HepG2 (cell line): ENCODE results near the gene ERCC5. TPM values are rescaled to one million over a fixed set of nuclear protein-coding genes. Genes with fewer than 3 reads are reported as not detected.

Experiments
- ATAC-seq: fragments of 200-7000 bp; cut with Tn5 transposase; 3 replicates; pipeline ENCODE4 v1.9.1; 2020; ENCODE audit warnings: mild to moderate bottlenecking, moderate library complexity
- BruUV-seq: library from RNA; stranded (reverse); fragments of 400-500 nt; replicated peaks from 2 replicates; lab custom pipeline; 2021; lab: Mats Ljungman, UMichigan
- CTCF ChIA-PET: fragments of 300-600 bp; formaldehyde crosslinking; extraction: SDS; loops from one replicate; lab custom pipeline; 2021; ENCODE audit warnings: low total read pairs, inconsistent platforms, low intra/inter-chr PET ratio; lab: Yijun Ruan, JAX
- POLR2A ChIA-PET: fragments of 350-600 bp; sonication (Branson Sonifier 250); formaldehyde crosslinking; loops from one replicate; lab custom pipeline; 2020; ENCODE audit warnings: antibody characterized with exemption, inconsistent platforms; lab: Yijun Ruan, JAX
- DNase-seq: peaks from one replicate; pipeline ENCODE4 v3.0.0-alpha.2; 2015; ENCODE audit warnings: low spot score
- FAIRE-seq: peaks from 3 replicates; lab custom pipeline; 2011; peaks lifted over from hg19 to GRCh38; lab: Jason Lieb, UNC
- H2AFZ ChIP-seq: one replicate; pipeline ENCODE4 v1.6.1; 2011; ENCODE audit warnings: low read length, inconsistent platforms
- H3K27ac ChIP-seq: fragments of 300-600 bp; 3 replicates; pipeline ENCODE4 v1.8.0; 2011; ENCODE audit warnings: mixed run types, mild to moderate bottlenecking, mixed read lengths, low read length, inconsistent platforms; ENCODE audit not compliant: insufficient read depth; ENCODE audit errors: extremely low read length
- H3K27me3 ChIP-seq, 2 experiments: fragments of 200-600 bp in 1 of 2; 2 replicates in 1 of 2; 3 replicates in 1 of 2; pipeline versions ENCODE4 v1.6.0 to v1.8.0; 2011; ENCODE audit warnings: low read length in 2 of 2, mild to moderate bottlenecking in 2 of 2, moderate library complexity in 2 of 2, inconsistent platforms in 1 of 2; ENCODE audit not compliant: insufficient read depth in 2 of 2, control insufficient read depth in 1 of 2
- H3K36me3 ChIP-seq, 2 experiments: fragments of 200-600 bp in 1 of 2; replicated peaks in 1 of 2; 2 replicates in 1 of 2; 3 replicates in 1 of 2; pipeline versions ENCODE4 v1.5.1 to v1.8.0; 2011; ENCODE audit warnings: low read length in 2 of 2, inconsistent platforms in 1 of 2; ENCODE audit not compliant: insufficient read depth in 2 of 2, control insufficient read depth in 1 of 2
- H3K4me1 ChIP-seq: 2 replicates; pipeline ENCODE4 v1.5.1; 2012; ENCODE audit warnings: low read length, inconsistent platforms; ENCODE audit not compliant: insufficient read depth
- H3K4me2 ChIP-seq: 2 replicates; pipeline ENCODE4 v1.6.0; 2011; ENCODE audit warnings: low read depth, low read length, inconsistent platforms
- H3K4me3 ChIP-seq, 3 experiments: fragments of 200-600 bp in 1 of 3; sonication (generic), shearing (Covaris generic) in 1 of 3; replicated peaks in 1 of 3; 2 replicates each; pipeline ENCODE4 v1.5.1; 2011 to 2016; ENCODE audit warnings: low read length in 3 of 3, inconsistent platforms in 2 of 3, low read depth in 2 of 3, mild to moderate bottlenecking in 2 of 3, control low read depth in 1 of 3, mixed read lengths in 1 of 3; ENCODE audit not compliant: insufficient read depth in 1 of 3
- H3K79me2 ChIP-seq: one replicate; pipeline ENCODE4 v1.6.1; 2011; ENCODE audit warnings: low read length, inconsistent platforms; ENCODE audit not compliant: insufficient read depth
- H3K9ac ChIP-seq: 2 replicates; pipeline ENCODE4 v1.6.0; 2011; ENCODE audit warnings: mild to moderate bottlenecking, low read depth, low read length, inconsistent platforms; ENCODE audit not compliant: insufficient read depth
- H3K9me3 ChIP-seq: 2 replicates; pipeline ENCODE4 v1.5.1; 2012; ENCODE audit warnings: mild to moderate bottlenecking, low read length
- H4K20me1 ChIP-seq: 2 replicates; pipeline ENCODE4 v1.6.0; 2011; ENCODE audit warnings: inconsistent platforms, mild to moderate bottlenecking, low read length, moderate library complexity; ENCODE audit not compliant: insufficient read depth
- ARNTL ChIP-seq: sonication (generic); formaldehyde crosslinking; IDR thresholded peaks from 2 replicates; pipeline ENCODE4 v1.4.0; 2020; ENCODE audit warnings: mild to moderate bottlenecking, missing genetic modification reagents
- BCL6 ChIP-seq: IDR thresholded peaks from 2 replicates; pipeline ENCODE4 v1.6.1; 2016; ENCODE audit warnings: missing genetic modification reagents, missing compliant biosample characterization
- CREM ChIP-seq, 2 experiments: sonication (generic) in 1 of 2; formaldehyde crosslinking in 1 of 2; IDR thresholded peaks; 2 replicates each; pipeline versions ENCODE4 v1.4.0 to v1.6.1; 2016 to 2020; ENCODE audit warnings: antibody characterized with exemption in 1 of 2, mild to moderate bottlenecking in 1 of 2, missing genetic modification reagents in 1 of 2
- CTCF ChIP-seq: sonication (generic); formaldehyde crosslinking; IDR thresholded peaks from 2 replicates; pipeline ENCODE4 v1.5.0; 2020; ENCODE audit warnings: mild to moderate bottlenecking, missing genetic modification reagents, moderate library complexity
- MAFF ChIP-seq: IDR thresholded peaks from 2 replicates; pipeline ENCODE4 v1.6.1; 2011; ENCODE audit warnings: low read depth, low read length, improper control_type of control experiment
- MIXL1 ChIP-seq: IDR thresholded peaks from 2 replicates; pipeline ENCODE4 v1.6.1; 2016
- ONECUT2 ChIP-seq: sonication (generic); formaldehyde crosslinking; IDR thresholded peaks from 2 replicates; pipeline ENCODE4 v1.4.0; 2020; ENCODE audit warnings: missing genetic modification reagents
- POLR2A ChIP-seq, 2 experiments: IDR thresholded peaks; 2 replicates each; pipeline ENCODE4 v1.6.1; 2011; ENCODE audit warnings: low read depth in 2 of 2, low read length in 2 of 2, mild to moderate bottlenecking in 1 of 2, moderate library complexity in 1 of 2; ENCODE audit not compliant: insufficient read depth in 1 of 2
- RAD21 ChIP-seq: fragments of 450-650 bp; formaldehyde crosslinking; IDR thresholded peaks from 2 replicates; pipeline ENCODE4 v1.5.0; 2020; ENCODE audit warnings: mild to moderate bottlenecking
- SMC3 ChIP-seq: IDR thresholded peaks from 2 replicates; pipeline ENCODE4 v1.6.1; 2011; ENCODE audit warnings: low read length, improper control_type of control experiment
- STAG1 ChIP-seq: sonication (generic); formaldehyde crosslinking; IDR thresholded peaks from 2 replicates; pipeline ENCODE4 v1.4.0; 2020; ENCODE audit warnings: missing genetic modification reagents
- XRCC5 ChIP-seq: fragments of 200-400 bp; formaldehyde crosslinking; optimal IDR thresholded peaks from 2 replicates; pipeline ENCODE3; 2017; ENCODE audit warnings: mild to moderate bottlenecking, low read length
- ZFP62 ChIP-seq: sonication (generic); formaldehyde crosslinking; IDR thresholded peaks from 2 replicates; pipeline ENCODE4 v1.4.0; 2020; ENCODE audit warnings: missing genetic modification reagents
- ZNF329 ChIP-seq: sonication (generic); formaldehyde crosslinking; IDR thresholded peaks from 2 replicates; pipeline ENCODE4 v1.9.0; 2021; ENCODE audit warnings: low read depth, mild to moderate bottlenecking, missing genetic modification reagents
- ZNF619 ChIP-seq: sonication (generic); formaldehyde crosslinking; IDR thresholded peaks from 2 replicates; pipeline ENCODE4 v1.4.0; 2020; ENCODE audit warnings: mild to moderate bottlenecking, missing genetic modification reagents
- ZUFSP ChIP-seq: sonication (generic); formaldehyde crosslinking; IDR thresholded peaks from 2 replicates; pipeline ENCODE4 v1.9.0; 2021; ENCODE audit warnings: missing genetic modification reagents, mild to moderate bottlenecking, borderline replicate concordance
- WGBS: methylation state at CpG from one replicate; pipeline ENCODE4 v1.1.6; 2017; ENCODE audit warnings: low lambda C conversion rate; 5-methylcytosine and 5-hydroxymethylcytosine counted together
- in situ Hi-C: cut with HindIII; loops from 2 replicates; pipeline ENCODE4 v1.10.0; 2017; ENCODE audit warnings: low pct_unique_long_range_greater_than_20kb; ENCODE audit not compliant: extremely low pct_ligation_motif_present
- intact Hi-C: fragments of 100-400 bp; cut with micrococcal nuclease; formaldehyde crosslinking; loops from one replicate; pipeline ENCODE4 v1.10.0; 2022; ENCODE audit not compliant: unreplicated experiment
- polyA plus RNA-seq, 8 experiments: library from polyadenylated mRNA; depleted of rRNA in 3 of 8; stranded (reverse) in 7 of 8; unstranded in 1 of 8; fragments of >200 nt; fragmentation: Illumina TruSeq in 4 of 8; extraction: Trizol in 4 of 8; gene quantifications; 2 replicates each; pipeline versions ENCODE4 v1.2.1 to v1.2.3, GENCODE V29; 2011 to 2016; ENCODE audit warnings: low read depth in 4 of 8, missing spikeins in 1 of 8, mixed read lengths in 1 of 8; ENCODE audit not compliant: insufficient read depth in 1 of 8
- total RNA-seq, 5 experiments: library from RNA; depleted of rRNA; stranded (reverse); fragments of >200 nt; fragmentation: Illumina TruSeq; extraction: Trizol; gene quantifications; 2 replicates each; pipeline ENCODE4 v1.2.3, GENCODE V29; 2016; ENCODE audit warnings: low read depth in 1 of 5

ERCC5 gene
- total and polyA plus RNA-seq, 2 of the 13 experiments (the other 11 are each of a cell fraction or from before 2014, with no cell fraction given) = 12.9 to 35.5 TPM

GRCh38 chr13:102870677-102871415 lies 25.0 kb downstream of the ERCC5 start:
- FAIRE-seq = peak; percentile 56
- DNase-seq = peak; percentile 39
- POLR2A ChIA-PET = no interaction called here

More at GRCh38 chr13:102870677-102871415, 25.0 kb downstream of the ERCC5 start:
- TF ChIP-seq CTCF (CRISPR knock-in tag) (peak; percentile 81), RAD21 (CRISPR knock-in tag) (peak; percentile 66), ARNTL (no peak), ZFP62 (no peak), ZUFSP (CRISPR knock-in tag) (no peak), BCL6 (no peak), ZNF329 (CRISPR knock-in tag) (no peak), CREM (IDR thresholded peaks at IDR 0.05) (no peak), CREM (CRISPR knock-in tag; IDR thresholded peaks at IDR 0.05) (no peak), MAFF (no peak), ONECUT2 (CRISPR knock-in tag) (no peak), POLR2A (IDR thresholded peaks at IDR 0.05; ENCODE audit: insufficient read depth in 1 of 2, low read depth in 2 of 2, low read length in 2 of 2) (no peak), SMC3 (peak; percentile 61), ZNF619 (CRISPR knock-in tag) (0 out of 2 replicates have a peak, but pooled peaks have one; percentile 25), STAG1 (CRISPR knock-in tag) (peak; percentile 73), MIXL1 (CRISPR knock-in tag) (0 out of 2 replicates have a peak, but pooled peaks have one; percentile 51), XRCC5 (peak; percentile 49)
- Histone ChIP-seq H3K9me3 (no peaks in the 10 kb centered on the region), H3K9ac (no peak overlapping the region), H4K20me1 (peaks cover 5% of the 10 kb centered on the region; the same call in 1 of the 2 replicates), H3K27me3 (no peaks in the 10 kb centered on the region), H3K36me3 (peaks cover 12 to 59% of the 10 kb centered on the region in 2 experiments), H3K4me1 (no peaks in the 10 kb centered on the region), H3K27ac (no peak overlapping the region), H2AFZ (no peak overlapping the region), H3K4me3 (no peak overlapping the region), H3K4me2 (no peak overlapping the region), H3K79me2 (no peaks in the 10 kb centered on the region)
- 58% methylated on average over 22 of the region's 22 CpGs for WGBS
- in situ Hi-C loops (no loop called here), intact Hi-C loops (loop anchor here (1.0 to 5.0 kb wide), 3 partner anchors 30 to 269 kb away; no protein-coding TSS in a partner anchor)
- no TSS peak for BruUV-seq
- CTCF ChIA-PET = no interaction called here
- peak; percentile 94 for ATAC-seq
